CD4-positive, alpha-beta T cell treated with Interleukin-1 beta for 1 hour (primary cell): ENCODE measurements around the gene ATP9B.

Experiments used
- DNase-seq, 2 donors: peaks; one replicate each; pipeline ENCODE4 v3.0.0-alpha.2; 2020 to 2022

ATP9B gene

GRCh38 chr18:79399275-79400081 is 330.3 kb downstream of the ATP9B start:
- DNase-seq = peak in 1 of 2 donors; percentile 23

- DNase-seq = peak; percentile 76 to 78
These were observed 330.9 kb downstream of the ATP9B start for GRCh38 chr18:79400091-79400590.

GRCh38 chr18:79400591-79401381 is 331.6 kb downstream of the ATP9B start:
- peak; percentile 74 to 76 for DNase-seq

GRCh38 chr18:79401494-79402208 is 332.5 kb downstream of the ATP9B start:
- DNase-seq = no peak

- DNase-seq = no peak
These were observed 333.0 kb downstream of the ATP9B start for GRCh38 chr18:79402209-79402576.

GRCh38 chr18:79402977-79403722 is 334.0 kb downstream of the ATP9B start:
- peak in 1 of 2 donors; percentile 63 for DNase-seq

- no peak for DNase-seq
These were observed 334.8 kb downstream of the ATP9B start for GRCh38 chr18:79403723-79404566.

- peak; percentile 38 to 59 for DNase-seq
These were observed 335.3 kb downstream of the ATP9B start for GRCh38 chr18:79404567-79404910.

- no peak for DNase-seq
These were observed 336.0 kb downstream of the ATP9B start for GRCh38 chr18:79405019-79405780.

GRCh38 chr18:79405781-79406575 is 336.8 kb downstream of the ATP9B start:
- peak; percentile 95 to 97 for DNase-seq

GRCh38 chr18:79406708-79407107 is 337.5 kb downstream of the ATP9B start:
- DNase-seq = no peak

- no peak for DNase-seq
These were observed 340.1 kb downstream of the ATP9B start for GRCh38 chr18:79409313-79409712.

- no peak for DNase-seq
These were observed 341.0 kb downstream of the ATP9B start for GRCh38 chr18:79410171-79410641.

- no peak for DNase-seq
These were observed 341.8 kb downstream of the ATP9B start for GRCh38 chr18:79410731-79411613.

GRCh38 chr18:79411614-79412526 is 342.7 kb downstream of the ATP9B start:
- no peak for DNase-seq

- no peak for DNase-seq
These were observed 343.8 kb downstream of the ATP9B start for GRCh38 chr18:79413025-79413424.

GRCh38 chr18:79413426-79413825 is 344.2 kb downstream of the ATP9B start:
- no peak for DNase-seq

- DNase-seq = no peak
These were observed 344.7 kb downstream of the ATP9B start for GRCh38 chr18:79413901-79414300.
